Upper lobe of left lung (tissue), 4 donors: ENCODE measurements around the gene ABLIM2.

Experiments used
- EP300 ChIP-seq, 4 donors: sonication (generic); formaldehyde crosslinking; IDR thresholded peaks; one replicate each; pipeline ENCODE4 v1.5.1; 2017; ENCODE audit warnings: antibody characterized with exemption in 4 of 4, control low read depth in 2 of 4
- POLR2A ChIP-seq, 4 donors: fragments of 450-650 bp; IDR thresholded peaks; one replicate each; pipeline ENCODE4 v1.5.1; 2016 to 2017; ENCODE audit warnings: antibody characterized with exemption in 4 of 4, mild to moderate bottlenecking in 2 of 4

DNA sequence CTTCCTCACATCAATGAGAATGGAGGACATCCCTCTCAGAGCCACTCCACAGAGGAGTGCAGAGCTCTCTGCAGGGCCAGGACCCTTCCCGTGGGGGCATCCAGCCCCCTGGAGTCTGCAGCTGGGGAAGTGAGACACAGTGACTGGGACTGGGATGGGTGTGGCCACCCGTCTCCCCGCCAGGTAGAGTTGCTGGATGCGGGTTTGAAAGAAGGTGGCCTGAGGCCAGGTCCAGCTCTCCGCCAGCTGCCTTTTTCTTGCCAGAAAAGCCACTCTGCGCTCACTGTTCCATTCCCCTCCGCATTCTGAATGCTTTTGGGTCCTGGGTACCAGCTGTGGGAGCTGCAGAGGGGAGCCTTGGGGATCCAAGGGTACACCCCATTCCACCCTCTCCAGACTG, 82.6 kb downstream of the ABLIM2 start:
- TF ChIP-seq EP300 (IDR thresholded peaks at IDR 0.05), result no peak
- no peak for TF ChIP-seq POLR2A (IDR thresholded peaks at IDR 0.05)
